Mesenchymal stem cell (in vitro differentiated cells and primary cell): ENCODE measurements around the gene GBA3.

Experiments
- DNase-seq: peaks from one replicate; pipeline ENCODE4 v3.0.0-alpha.2; 2013
- H2AFZ ChIP-seq: one replicate; pipeline ENCODE4 v1.6.1; 2013; ENCODE audit warnings: low read depth, mild to moderate bottlenecking, control low read depth, inconsistent platforms, low read length, moderate library complexity
- H2AK5ac ChIP-seq: 2 replicates; pipeline ENCODE4 v1.6.1; 2013; ENCODE audit warnings: low read length, moderate library complexity, mild to moderate bottlenecking, inconsistent platforms; ENCODE audit not compliant: severe bottlenecking
- H2BK120ac ChIP-seq: one replicate; pipeline ENCODE4 v1.6.1; 2013; ENCODE audit warnings: low read depth, mild to moderate bottlenecking, inconsistent platforms, low read length, moderate library complexity
- H2BK12ac ChIP-seq, 2 experiments: one replicate each; pipeline ENCODE4 v1.6.1; 2013; ENCODE audit warnings: inconsistent platforms in 2 of 2, low read length in 2 of 2, mild to moderate bottlenecking in 2 of 2, moderate library complexity in 2 of 2, control low read depth in 1 of 2
- H2BK15ac ChIP-seq: one replicate; pipeline ENCODE4 v1.6.1; 2013; ENCODE audit warnings: mild to moderate bottlenecking, low read depth, inconsistent platforms; ENCODE audit not compliant: poor library complexity, severe bottlenecking
- H2BK5ac ChIP-seq: 2 replicates; pipeline ENCODE4 v1.6.1; 2013; ENCODE audit warnings: low read depth, mild to moderate bottlenecking, low read length, control low read depth, inconsistent platforms; ENCODE audit not compliant: poor library complexity, severe bottlenecking
- H3K14ac ChIP-seq, 2 experiments: one replicate each; pipeline ENCODE4 v1.6.1; 2013; ENCODE audit warnings: inconsistent platforms in 2 of 2, low read length in 2 of 2, control low read depth in 1 of 2, mild to moderate bottlenecking in 1 of 2, moderate library complexity in 1 of 2
- H3K18ac ChIP-seq, 2 experiments: one replicate each; pipeline ENCODE4 v1.6.1; 2013; ENCODE audit warnings: inconsistent platforms in 2 of 2, low read length in 2 of 2, control low read depth in 1 of 2, low read depth in 1 of 2, mild to moderate bottlenecking in 1 of 2
- H3K23ac ChIP-seq, 2 experiments: one replicate each; pipeline ENCODE4 v1.6.1; 2013; ENCODE audit warnings: inconsistent platforms in 2 of 2, low read length in 2 of 2, mild to moderate bottlenecking in 2 of 2, moderate library complexity in 2 of 2, control low read depth in 1 of 2
- H3K27ac ChIP-seq: 2 replicates; pipeline ENCODE4 v1.5.1; 2013; ENCODE audit warnings: mild to moderate bottlenecking, moderate library complexity, low read length, control low read depth, inconsistent platforms; ENCODE audit not compliant: poor library complexity, severe bottlenecking
- H3K27me3 ChIP-seq, 2 experiments: 2 replicates each; pipeline versions ENCODE4 v1.6.1 to v1.7.0; 2013; ENCODE audit warnings: low read length in 2 of 2, mild to moderate bottlenecking in 2 of 2, moderate library complexity in 2 of 2, control low read depth in 1 of 2, inconsistent platforms in 1 of 2; ENCODE audit not compliant: control insufficient read depth in 1 of 2, insufficient read depth in 1 of 2
- H3K36me3 ChIP-seq, 2 experiments: 2 replicates each; pipeline versions ENCODE4 v1.6.1 to v1.7.0; 2013; ENCODE audit warnings: low read length in 2 of 2, control low read depth in 1 of 2, inconsistent platforms in 1 of 2, low read depth in 1 of 2, mild to moderate bottlenecking in 1 of 2; ENCODE audit not compliant: insufficient read depth in 2 of 2, control insufficient read depth in 1 of 2
- H3K4ac ChIP-seq, 2 experiments: one replicate each; pipeline ENCODE4 v1.6.1; 2013; ENCODE audit warnings: inconsistent platforms in 2 of 2, low read length in 2 of 2, mild to moderate bottlenecking in 2 of 2, moderate library complexity in 2 of 2, control low read depth in 1 of 2, low read depth in 1 of 2
- H3K4me1 ChIP-seq: 2 replicates; pipeline ENCODE4 v1.6.1; 2013; ENCODE audit warnings: low read depth, low read length, control low read depth; ENCODE audit not compliant: control insufficient read depth, insufficient read depth
- H3K4me2 ChIP-seq: 2 replicates; pipeline ENCODE4 v1.6.1; 2013; ENCODE audit warnings: low read length, mild to moderate bottlenecking, inconsistent platforms; ENCODE audit not compliant: poor library complexity, severe bottlenecking
- H3K4me3 ChIP-seq, 2 experiments: 2 replicates each; pipeline versions ENCODE4 v1.5.1 to v1.7.0; 2013; ENCODE audit warnings: low read length in 2 of 2, mild to moderate bottlenecking in 2 of 2, control low read depth in 1 of 2, low read depth in 1 of 2; ENCODE audit not compliant: insufficient read depth in 1 of 2
- H3K79me1 ChIP-seq: replicated peaks from 2 replicates; pipeline ENCODE4 v1.6.1; 2013; ENCODE audit warnings: mild to moderate bottlenecking, control low read depth, low read length, inconsistent platforms; ENCODE audit not compliant: poor library complexity, severe bottlenecking
- H3K9ac ChIP-seq: 2 replicates; pipeline ENCODE4 v1.7.0; 2013; ENCODE audit warnings: mild to moderate bottlenecking, low read length, moderate library complexity
- H3K9me3 ChIP-seq: 2 replicates; pipeline ENCODE4 v1.7.0; 2013; ENCODE audit warnings: mild to moderate bottlenecking, low read length; ENCODE audit not compliant: control insufficient read depth
- H4K8ac ChIP-seq: one replicate; pipeline ENCODE4 v1.6.1; 2013; ENCODE audit warnings: inconsistent platforms, mild to moderate bottlenecking, low read length, moderate library complexity
- H4K91ac ChIP-seq: one replicate; pipeline ENCODE4 v1.6.1; 2013; ENCODE audit warnings: mild to moderate bottlenecking, low read length, inconsistent platforms
- WGBS: methylation state at CpG from one replicate; pipeline ENCODE4 v1.1.7; 2013; ENCODE audit warnings: mixed read lengths; 5-methylcytosine and 5-hydroxymethylcytosine counted together

Gene GBA3

DNA sequence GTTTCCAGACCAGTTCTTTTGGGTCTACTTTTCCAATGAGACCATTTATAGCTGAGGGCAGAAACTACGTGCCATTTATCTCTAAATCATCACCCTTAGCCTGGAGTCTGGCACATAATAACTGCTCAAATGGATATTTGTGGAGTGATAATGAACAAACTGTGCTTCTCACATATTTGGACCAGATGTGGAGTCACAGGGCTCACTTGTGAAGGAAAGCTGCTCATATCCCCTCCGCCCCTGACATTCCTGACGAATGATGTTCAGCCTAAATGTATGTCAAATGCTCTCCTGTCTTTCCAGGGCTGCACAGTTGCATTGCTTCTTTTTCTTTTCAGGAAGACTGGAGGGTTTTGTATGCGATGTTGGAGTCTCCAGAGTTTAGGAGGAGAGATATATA, 110.1 kb downstream of the GBA3 start:
- Histone ChIP-seq H3K27ac (no peak overlapping the region), H2AFZ (no peak overlapping the region), H3K27me3 (no peaks in the 10 kb centered on the region), H2BK120ac (no peak overlapping the region), H2AK5ac (no peak overlapping the region), H3K23ac (no peak overlapping the region), H4K8ac (no peak overlapping the region), H2BK12ac (no peak overlapping the region), H3K9me3 (no peaks in the 10 kb centered on the region), H3K18ac (no peak overlapping the region), H3K14ac (no peak overlapping the region), H3K4me2 (no peak overlapping the region), H2BK5ac (no peak overlapping the region), H3K36me3 (no peaks in the 10 kb centered on the region), H3K4me1 (no peaks in the 10 kb centered on the region), H3K4me3 (no peak overlapping the region), H4K91ac (no peak overlapping the region), H2BK15ac (no peak overlapping the region), H3K4ac (no peak overlapping the region), H3K79me1 (no peaks in the 10 kb centered on the region), H3K9ac (no peak overlapping the region)
- WGBS = 73% methylated on average over 3 of the region's 4 CpGs
- DNase-seq = no peak

DNA sequence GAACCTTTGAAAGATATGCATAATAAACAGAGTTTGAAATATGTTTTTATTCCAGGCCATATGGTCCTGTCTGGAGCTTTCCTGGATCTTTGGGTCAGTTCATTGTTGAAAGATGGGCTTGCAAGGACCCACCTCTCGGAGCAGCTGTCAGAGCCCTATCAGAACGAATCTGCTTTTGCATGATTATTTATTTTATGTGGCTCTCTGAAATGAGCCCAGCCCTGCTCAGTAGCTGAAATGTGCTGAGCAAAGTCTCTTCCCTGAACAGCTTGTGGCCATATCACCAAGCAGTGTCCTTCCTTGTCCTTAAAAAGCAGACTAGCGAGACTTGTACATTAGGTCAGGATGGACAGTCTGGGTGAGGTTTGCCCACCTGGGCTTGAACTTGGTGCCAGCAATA, 110.8 kb downstream of the GBA3 start:
- Histone ChIP-seq H3K27me3 (no peaks in the 10 kb centered on the region), H3K18ac (no peak overlapping the region), H3K14ac (no peak overlapping the region), H3K23ac (no peak overlapping the region), H3K9ac (no peak overlapping the region), H3K4me1 (no peaks in the 10 kb centered on the region), H3K9me3 (no peaks in the 10 kb centered on the region), H4K91ac (no peak overlapping the region), H3K79me1 (no peaks in the 10 kb centered on the region), H3K4me3 (no peak overlapping the region), H2BK15ac (no peak overlapping the region), H3K27ac (no peak overlapping the region), H2AK5ac (no peak overlapping the region), H3K4me2 (no peak overlapping the region), H3K36me3 (no peaks in the 10 kb centered on the region), H2BK12ac (no peak overlapping the region), H2AFZ (no peak overlapping the region), H2BK120ac (no peak overlapping the region), H2BK5ac (no peak overlapping the region), H3K4ac (no peak overlapping the region), H4K8ac (no peak overlapping the region)
- no peak for DNase-seq
- 66% methylated on average over 3 of the region's 3 CpGs for WGBS

DNA sequence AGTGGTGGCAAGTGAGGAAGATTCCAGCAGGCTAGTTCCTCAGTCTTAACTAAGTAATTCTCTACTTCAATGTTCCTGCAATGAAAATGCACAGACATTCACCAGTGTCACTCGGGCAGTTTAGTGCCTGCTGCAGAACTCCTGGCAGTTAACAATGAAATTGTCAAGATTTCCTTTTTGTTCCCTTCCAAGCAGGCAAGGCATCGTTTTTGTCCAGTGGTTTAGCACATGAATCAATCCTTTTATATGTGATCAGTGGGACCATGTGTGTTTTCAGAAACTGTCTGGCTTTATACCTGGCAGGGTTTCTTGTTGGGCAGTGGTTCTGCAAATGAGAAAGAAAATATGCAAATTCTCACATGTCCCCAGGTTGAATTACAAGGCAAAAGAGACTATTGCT, 122.2 kb downstream of the GBA3 start:
- H3K79me1 ChIP-seq = no peaks in the 10 kb centered on the region
- DNase-seq = no peak
- H2BK12ac ChIP-seq = no peak overlapping the region
- H3K4me1 ChIP-seq = no peaks in the 10 kb centered on the region
- no peaks in the 10 kb centered on the region for H3K36me3 ChIP-seq
- no peaks in the 10 kb centered on the region for H3K27me3 ChIP-seq
- no peak overlapping the region for H2BK5ac ChIP-seq
- H3K4me3 ChIP-seq = no peak overlapping the region
- no peak overlapping the region for H2AFZ ChIP-seq
- no peak overlapping the region for H4K8ac ChIP-seq
- no peak overlapping the region for H4K91ac ChIP-seq
- H3K27ac ChIP-seq = no peak overlapping the region
- H2BK15ac ChIP-seq = no peak overlapping the region
- H3K4ac ChIP-seq = no peak overlapping the region
- H2AK5ac ChIP-seq = no peak overlapping the region
- no peak overlapping the region for H3K14ac ChIP-seq
- no peak overlapping the region for H3K4me2 ChIP-seq
- WGBS = 53% methylated on average over 2 of the region's 2 CpGs
- no peak overlapping the region for H3K9ac ChIP-seq
- H3K9me3 ChIP-seq = peaks cover 7% of the 10 kb centered on the region
- no peak overlapping the region for H2BK120ac ChIP-seq
- H3K18ac ChIP-seq = no peak overlapping the region
- H3K23ac ChIP-seq = no peak overlapping the region

DNA sequence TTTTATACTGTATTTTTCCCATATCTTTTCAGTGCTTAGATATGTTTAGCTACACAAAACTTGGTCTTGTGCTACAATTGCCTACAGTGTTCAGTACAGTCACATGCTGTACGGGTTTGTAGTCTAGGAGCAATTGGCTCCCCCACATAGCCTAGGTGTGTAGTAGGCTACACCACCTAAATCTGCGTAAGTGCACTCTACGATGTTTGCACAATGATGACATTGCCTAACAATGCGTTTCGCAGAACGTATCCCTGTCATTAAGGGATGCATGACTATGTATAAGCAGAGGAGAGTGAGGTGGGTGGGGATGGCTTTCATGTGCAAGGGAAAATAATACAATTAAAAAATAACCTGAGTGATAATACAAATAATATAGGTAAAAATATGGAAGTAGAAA, 131.4 kb downstream of the GBA3 start:
- Histone ChIP-seq H2AFZ (no peak overlapping the region), H2BK5ac (no peak overlapping the region), H3K9me3 (no peaks in the 10 kb centered on the region), H3K79me1 (no peaks in the 10 kb centered on the region), H2BK120ac (no peak overlapping the region), H4K91ac (no peak overlapping the region), H3K18ac (no peak overlapping the region), H3K27me3 (no peaks in the 10 kb centered on the region), H3K4me2 (no peak overlapping the region), H4K8ac (no peak overlapping the region), H3K36me3 (no peaks in the 10 kb centered on the region), H3K23ac (no peak overlapping the region), H2BK15ac (no peak overlapping the region), H3K14ac (no peak overlapping the region), H2AK5ac (no peak overlapping the region), H3K9ac (no peak overlapping the region), H2BK12ac (no peak overlapping the region), H3K4me3 (no peak overlapping the region), H3K27ac (no peak overlapping the region), H3K4me1 (no peaks in the 10 kb centered on the region), H3K4ac (no peak overlapping the region)
- WGBS = 94% methylated on average over 5 of the region's 6 CpGs
- no peak for DNase-seq
